Caki2 (cell line): ENCODE results near the gene NAGA. TPM values are rescaled to one million over a fixed set of nuclear protein-coding genes. Genes with fewer than 3 reads are reported as not detected.
"Not testable (repeated sequence)": the region's sequence is repeated elsewhere in the genome, so short reads cannot be mapped to it uniquely, and the experiment has no call there.

Experiments
- DNase-seq: peaks from one replicate; pipeline ENCODE4 v3.0.0-alpha.2; 2015; ENCODE audit warnings: low read depth
- in situ Hi-C: cut with HindIII; loops from 2 replicates; pipeline ENCODE4 v1.10.0; 2016; ENCODE audit warnings: low sequenced_read_pairs, low pct_unique_long_range_greater_than_20kb, mixed read lengths
- total RNA-seq: library from RNA; depleted of rRNA; stranded (reverse); fragments of >200 nt; shearing (Covaris generic); gene quantifications from 2 replicates; pipeline ENCODE4 v1.2.3, GENCODE V29; 2014; ENCODE audit warnings: low replicate concordance

NAGA gene
- total RNA-seq, 1 experiment from 2014 or later = 63.2 TPM

- in situ Hi-C loops = loop anchor here (25.0 kb wide), 1 partner anchor 109 kb away; no protein-coding TSS in a partner anchor
- DNase-seq = no peak
These were observed 8.1 kb upstream of the NAGA start for GRCh38 chr22:42078469-42079318.

DNA sequence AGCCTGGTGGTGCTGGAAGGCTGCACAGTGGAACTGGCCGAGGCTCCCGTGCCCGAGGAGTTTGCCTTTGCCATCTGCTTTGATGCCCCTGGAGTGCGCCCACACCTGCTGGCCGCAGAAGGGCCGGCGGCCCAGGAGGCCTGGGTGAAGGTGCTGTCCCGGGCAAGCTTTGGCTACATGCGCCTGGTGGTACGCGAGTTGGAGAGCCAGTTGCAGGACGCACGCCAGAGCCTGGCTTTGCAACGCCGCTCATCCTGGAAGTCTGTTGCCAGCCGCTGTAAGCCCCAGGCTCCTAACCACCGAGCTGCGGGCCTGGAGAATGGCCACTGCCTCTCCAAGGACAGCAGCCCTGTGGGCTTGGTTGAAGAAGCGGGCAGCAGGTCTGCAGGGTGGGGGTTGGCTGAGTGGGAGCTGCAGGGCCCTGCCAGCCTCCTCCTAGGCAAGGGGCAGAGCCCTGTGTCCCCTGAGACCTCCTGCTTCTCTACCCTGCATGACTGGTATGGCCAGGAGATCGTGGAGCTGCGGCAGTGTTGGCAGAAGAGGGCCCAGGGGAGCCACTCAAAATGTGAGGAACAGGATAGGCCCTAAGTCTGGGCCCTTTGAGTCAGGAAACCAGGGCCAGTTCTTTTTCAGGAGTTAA is 7.0 kb upstream of the NAGA start:
- in situ Hi-C loops = loop anchor here (25.0 kb wide), 1 partner anchor 110 kb away; no protein-coding TSS in a partner anchor
- no peak for DNase-seq

GRCh38 chr22:42076764-42077485 is 6.3 kb upstream of the NAGA start:
- in situ Hi-C loops = loop anchor here (25.0 kb wide), 1 partner anchor 110 kb away; no protein-coding TSS in a partner anchor

GRCh38 chr22:42074846-42075676 is 4.4 kb upstream of the NAGA start:
- DNase-seq = no peak
- in situ Hi-C loops = loop anchor here (25.0 kb wide), 1 partner anchor 112 kb away; no protein-coding TSS in a partner anchor

More at GRCh38 chr22:42076764-42077485, 6.3 kb upstream of the NAGA start:
- no peak for DNase-seq

DNA sequence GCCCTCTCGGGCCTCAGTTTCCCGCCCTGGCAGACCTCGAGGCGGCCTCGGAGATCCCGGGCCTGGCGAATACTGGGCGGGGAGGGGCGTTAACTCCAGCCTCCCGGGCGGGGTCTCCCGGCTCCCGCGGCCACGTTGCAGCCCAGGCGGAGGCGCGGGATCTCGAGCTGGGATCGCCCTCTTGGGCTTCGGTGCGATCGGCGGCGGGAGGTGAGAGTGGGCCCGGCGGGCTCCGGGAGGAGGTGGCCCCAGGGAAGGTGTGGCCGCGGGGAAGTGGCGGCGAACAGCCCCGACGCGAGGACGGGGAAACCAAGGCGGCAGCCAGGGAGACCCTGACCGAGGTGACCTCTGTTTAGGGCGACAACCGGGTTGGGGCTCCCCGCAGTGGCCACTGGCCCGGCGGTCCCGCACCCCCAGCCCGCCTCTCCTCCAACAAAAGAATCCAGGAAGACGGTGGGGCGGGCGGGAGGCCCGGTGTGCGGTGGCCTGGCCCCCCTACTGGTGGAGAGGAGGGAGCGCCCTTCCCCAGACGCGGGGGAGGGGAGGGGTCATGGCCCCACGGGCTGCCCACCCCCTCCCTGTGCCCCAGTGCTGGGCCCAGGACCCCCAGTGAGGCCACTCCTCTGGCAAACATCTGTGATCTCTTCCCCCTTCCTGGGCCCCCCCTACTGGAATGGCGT is 3.7 kb upstream of the NAGA start, which contains the start of gene PHETA2:
TSS of gene PHETA2 (plus strand) at position 117 of the 680 bp plus-strand sequence. CDS start 3,046 bp downstream, outside the sequence.
- no peak for DNase-seq
- in situ Hi-C loops = no loop called here

GRCh38 chr22:42073621-42074041 is 3.0 kb upstream of the NAGA start:
- DNase-seq = no peak
- in situ Hi-C loops = no loop called here

DNA sequence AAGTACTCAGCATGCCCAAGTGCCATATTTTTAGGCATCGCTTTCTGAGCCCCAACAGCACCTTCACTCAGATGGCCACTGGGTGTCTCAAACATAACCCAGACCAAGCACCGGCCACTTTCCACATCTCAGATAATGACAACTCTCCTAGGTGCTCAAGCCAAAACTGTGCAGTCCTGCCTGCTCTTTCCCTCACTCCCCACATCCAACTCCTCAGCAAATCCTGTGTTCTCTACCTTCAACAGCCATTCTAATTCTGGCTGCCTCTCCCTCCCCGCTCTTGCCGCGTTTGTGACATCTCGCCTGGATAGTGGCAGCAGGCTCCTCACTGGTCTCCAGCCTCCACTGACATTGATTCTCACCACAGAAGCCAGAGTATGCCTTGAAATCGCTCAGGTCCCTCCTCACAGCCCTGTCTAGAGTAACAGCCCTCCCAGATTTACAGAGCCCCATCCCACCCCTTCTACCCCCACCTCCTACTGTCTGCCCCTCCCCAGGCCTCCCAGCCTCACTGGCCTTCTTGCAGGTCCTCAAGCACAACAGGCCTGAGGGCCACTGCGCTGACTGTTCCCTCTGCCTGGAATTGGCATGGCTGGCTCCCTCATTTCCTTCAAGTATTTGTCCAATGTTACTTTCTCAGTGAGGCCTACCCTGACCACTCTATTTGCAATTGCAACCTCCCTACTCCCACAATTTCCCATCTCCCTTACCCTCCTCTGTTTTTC is 2.2 kb upstream of the NAGA start:
- DNase-seq = no peak
- in situ Hi-C loops = no loop called here

GRCh38 chr22:42071508-42071907 is 896 bp upstream of the NAGA start:
- in situ Hi-C loops, DNase-seq: not testable (repeated sequence)

DNA sequence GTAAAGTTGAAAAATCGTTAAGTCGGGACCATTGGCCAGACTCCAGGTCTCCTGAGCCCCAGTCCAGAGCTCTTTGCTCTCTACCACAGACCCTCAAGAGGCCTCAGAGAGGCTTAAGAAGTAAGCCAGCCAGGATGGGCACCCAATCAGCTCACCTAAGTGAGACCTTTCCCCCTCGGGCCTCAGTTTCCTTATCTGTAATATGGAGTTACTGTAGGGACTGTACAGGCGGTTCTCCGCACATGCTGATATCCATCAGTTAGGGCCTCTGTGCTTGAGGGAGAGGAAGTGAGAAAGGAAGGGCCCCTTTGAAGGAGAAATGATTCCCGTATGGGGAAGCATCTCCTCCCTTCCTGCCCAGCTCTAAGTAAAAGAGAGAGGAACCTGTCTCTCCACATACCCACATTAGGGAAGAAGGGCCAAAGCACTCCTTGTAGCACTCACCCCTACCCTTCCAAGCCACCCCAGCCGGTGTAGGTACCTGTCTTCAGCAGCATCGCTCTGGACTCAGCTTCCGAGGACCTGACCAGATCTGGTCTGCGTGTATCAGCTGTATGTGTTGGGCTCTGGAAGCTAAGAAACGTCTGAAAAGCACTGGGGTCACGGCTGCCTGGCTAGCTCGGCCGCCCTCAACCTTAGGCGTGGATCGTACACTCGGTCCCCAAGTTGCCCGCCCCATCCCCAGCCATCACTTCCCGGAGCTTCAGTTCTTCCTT is 653 bp downstream of the NAGA start:
- in situ Hi-C loops = no loop called here
- no peak for DNase-seq

DNA sequence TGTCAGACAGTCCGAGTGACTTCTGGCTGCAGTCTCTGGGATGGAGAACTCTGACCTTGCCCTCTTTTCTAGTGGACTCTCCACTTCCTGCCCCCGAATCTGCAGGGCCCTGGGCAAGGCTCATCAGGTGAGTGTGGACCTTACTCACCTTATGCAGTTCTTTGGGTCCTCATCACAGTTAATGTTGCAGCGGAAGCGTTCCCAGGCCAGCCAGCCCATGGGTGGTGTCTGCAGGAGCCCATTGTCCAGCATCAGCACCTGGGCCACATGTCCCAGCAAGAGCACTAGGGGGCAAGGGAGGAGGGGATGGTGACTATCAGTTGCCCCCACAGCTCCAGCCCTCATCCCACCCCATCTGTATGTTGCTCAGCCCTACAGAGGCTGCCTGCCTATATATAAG is 2.3 kb downstream of the NAGA start:
- no peak for DNase-seq
- in situ Hi-C loops = no loop called here

DNA sequence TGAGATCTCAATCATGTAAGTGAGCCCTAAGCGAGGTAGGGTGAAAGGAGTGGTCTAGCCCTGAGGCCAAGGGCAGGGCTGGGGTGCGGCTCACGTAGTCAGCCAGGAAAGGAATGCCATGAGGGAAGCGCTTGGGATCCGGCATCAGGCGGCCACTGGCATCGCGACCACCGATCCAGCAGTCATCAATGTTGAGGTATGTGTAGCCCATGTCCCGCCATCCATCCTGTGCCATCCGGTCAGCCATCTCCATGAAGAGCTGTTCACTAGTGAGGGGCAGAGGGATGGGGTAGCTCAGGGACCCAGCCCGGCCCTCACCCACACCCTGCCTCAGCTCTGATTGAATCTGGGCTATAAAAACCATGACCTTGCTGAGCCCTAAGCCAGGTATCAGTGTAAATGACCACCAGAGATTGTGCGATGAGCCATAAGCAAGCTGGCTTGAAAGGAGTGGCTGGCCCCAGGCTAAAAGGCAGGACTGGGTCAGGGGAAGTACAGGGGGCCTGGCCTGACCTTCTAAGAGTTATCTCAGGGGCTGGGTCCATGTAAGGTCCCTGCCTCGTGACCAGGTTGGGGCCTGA is 2.9 kb downstream of the NAGA start:
- in situ Hi-C loops = no loop called here
- no peak for DNase-seq

GRCh38 chr22:42066937-42067336 is 3.7 kb downstream of the NAGA start:
- in situ Hi-C loops = no loop called here

GRCh38 chr22:42066126-42066761 is 4.4 kb downstream of the NAGA start:
- no peak for DNase-seq
- in situ Hi-C loops = no loop called here

More at GRCh38 chr22:42066937-42067336, 3.7 kb downstream of the NAGA start:
- DNase-seq = no peak

GRCh38 chr22:42065438-42066125 is 5.0 kb downstream of the NAGA start:
- in situ Hi-C loops = no loop called here
- DNase-seq = no peak

DNA sequence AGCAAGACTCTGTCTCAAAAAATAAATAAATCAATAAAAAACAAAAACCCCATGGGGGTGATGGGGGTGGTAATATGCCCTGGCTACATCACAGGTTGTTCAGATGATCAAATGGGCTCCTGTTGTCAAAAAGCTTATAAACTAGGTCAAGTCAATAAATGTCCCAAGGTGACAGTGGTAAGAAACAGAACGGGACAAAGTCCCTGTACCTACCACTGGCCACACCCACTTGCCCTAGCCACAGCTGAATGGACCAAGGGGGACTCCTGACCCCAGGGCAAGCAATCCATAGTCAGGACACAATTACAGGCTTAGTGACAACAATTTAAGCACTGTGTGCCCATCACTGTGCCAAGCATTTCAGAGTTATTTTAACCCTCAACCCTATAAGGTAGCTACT is 6.0 kb downstream of the NAGA start:
- DNase-seq = no peak
- in situ Hi-C loops = no loop called here
